Spleen (tissue), 7 donors: ENCODE data around the gene DPYD.

ENCODE experiments used
- CTCF ChIP-seq, 11 experiments: fragments of 200-600 bp in 7 of 11; fragments of 450-650 bp in 4 of 11; sonication (generic) in 4 of 11; IDR thresholded peaks in 8 of 11; conservative IDR thresholded peaks in 3 of 11; 1 replicate in 7 of 11; 2 replicates in 4 of 11; pipeline versions ENCODE4 v1.4.0 to v1.8.0; 2016 to 2021; ENCODE audit warnings: antibody characterized with exemption in 11 of 11, inconsistent platforms in 4 of 11, mild to moderate bottlenecking in 1 of 11
- POLR2A ChIP-seq, 3 donors: fragments of 450-650 bp; IDR thresholded peaks; one replicate each; pipeline ENCODE4 v1.5.1; 2017; ENCODE audit warnings: antibody characterized with exemption in 3 of 3, mild to moderate bottlenecking in 1 of 3
- donor health status: DM: no; HTN: no; CAD: no; lungs with moderate emphysema.
- donor health status: DM: no; HTN: no; CAD: no.
- donor health status: DM: no; HTN: no; CAD: no.

DNA sequence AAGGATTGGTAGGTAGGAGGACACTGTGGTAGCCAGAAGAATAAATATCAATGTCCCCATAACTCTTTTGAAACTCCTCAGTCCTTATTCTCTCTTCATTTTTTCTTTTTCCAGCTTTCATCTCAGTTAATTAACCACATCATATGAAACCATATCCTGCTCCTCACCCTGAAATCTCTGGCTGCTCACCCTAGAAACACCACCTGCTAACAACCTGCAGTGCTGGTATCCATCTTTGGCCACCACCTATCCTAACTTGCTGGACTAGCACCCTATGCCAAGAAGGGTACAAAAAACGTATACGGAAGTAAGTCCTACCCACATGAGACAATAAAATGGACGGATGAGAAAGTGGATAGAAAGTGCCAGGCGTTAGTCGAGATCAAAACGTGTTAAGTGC, 13.7 kb upstream of the DPYD start:
- TF ChIP-seq CTCF (IDR thresholded peaks at IDR 0.05 in 8 of 11, conservative IDR thresholded peaks at IDR 0.05 in 3 of 11) (no peak), POLR2A (IDR thresholded peaks at IDR 0.05) (no peak)
